NCI-H510A treated with DMSO at 0.1 percent for 48 hours (cell line): ENCODE results near the gene BMPR1B.
"Not testable (repeated sequence)": the region's sequence is repeated elsewhere in the genome, so short reads cannot be mapped to it uniquely, and the experiment has no call there.

Source experiments
- DNase-seq: peaks from one replicate; lab custom pipeline; 2025; lab: John Stamatoyannopoulos, UW

Gene BMPR1B

GRCh38 chr4:95142932-95143331 is 385.2 kb downstream of the BMPR1B start:
- peak; percentile 26 for DNase-seq

GRCh38 chr4:95151255-95151654 is 393.5 kb downstream of the BMPR1B start:
- DNase-seq = no peak

- DNase-seq = no peak
Observed at GRCh38 chr4:95153182-95153581, 395.4 kb downstream of the BMPR1B start.

- peak; percentile 42 for DNase-seq
Observed at GRCh38 chr4:95155759-95156451, 398.1 kb downstream of the BMPR1B start.

GRCh38 chr4:95156452-95156765 is 398.7 kb downstream of the BMPR1B start:
- no peak for DNase-seq

- DNase-seq = no peak
Observed at GRCh38 chr4:95157596-95157995, 399.8 kb downstream of the BMPR1B start.

- no peak for DNase-seq
Observed at GRCh38 chr4:95158045-95158444, 400.3 kb downstream of the BMPR1B start.

GRCh38 chr4:95158626-95159025 is 400.9 kb downstream of the BMPR1B start:
- DNase-seq = no peak

- no peak for DNase-seq
Observed at GRCh38 chr4:95159384-95159783, 401.6 kb downstream of the BMPR1B start.

GRCh38 chr4:95161781-95162469 is 404.2 kb downstream of the BMPR1B start:
- DNase-seq = no peak

GRCh38 chr4:95162867-95163266 is 405.1 kb downstream of the BMPR1B start:
- no peak for DNase-seq

- peak; percentile 85 for DNase-seq
Observed at GRCh38 chr4:95165926-95166524, 408.3 kb downstream of the BMPR1B start.

- no peak for DNase-seq
Observed at GRCh38 chr4:95167805-95168204, 410.1 kb downstream of the BMPR1B start.

- DNase-seq = no peak
Observed at GRCh38 chr4:95170176-95170575, 412.4 kb downstream of the BMPR1B start.

GRCh38 chr4:95171377-95171776 is 413.6 kb downstream of the BMPR1B start:
- not testable (repeated sequence) for DNase-seq

GRCh38 chr4:95178938-95179337 is 421.2 kb downstream of the BMPR1B start:
- DNase-seq = no peak

- no peak for DNase-seq
Observed at GRCh38 chr4:95180531-95181242, 422.9 kb downstream of the BMPR1B start.

GRCh38 chr4:95181243-95181995 is 423.7 kb downstream of the BMPR1B start:
- DNase-seq = no peak

- no peak for DNase-seq
Observed at GRCh38 chr4:95181996-95182306, 424.2 kb downstream of the BMPR1B start.

GRCh38 chr4:95183656-95184408 is 426.1 kb downstream of the BMPR1B start:
- no peak for DNase-seq

GRCh38 chr4:95186666-95187065 is 428.9 kb downstream of the BMPR1B start:
- no peak for DNase-seq
